ENCODE measurements around the gene NDUFA1.

Gene NDUFA1

GRCh38 chrX:119870626-119871131, 953 bp upstream of the NDUFA1 start:
- H3K27ac ChIP-seq = peak overlapping the region; percentile 89

GRCh38 chrX:119871245-119871598, 410 bp upstream of the NDUFA1 start:
- peak overlapping the region; percentile 89 for H3K27ac ChIP-seq

More at GRCh38 chrX:119870626-119871131, 953 bp upstream of the NDUFA1 start:
- TF ChIP-seq CTCF (conservative IDR thresholded peaks at IDR 0.05) (no peak), ZFX (IDR thresholded peaks at IDR 0.05) (no peak)

DNA sequence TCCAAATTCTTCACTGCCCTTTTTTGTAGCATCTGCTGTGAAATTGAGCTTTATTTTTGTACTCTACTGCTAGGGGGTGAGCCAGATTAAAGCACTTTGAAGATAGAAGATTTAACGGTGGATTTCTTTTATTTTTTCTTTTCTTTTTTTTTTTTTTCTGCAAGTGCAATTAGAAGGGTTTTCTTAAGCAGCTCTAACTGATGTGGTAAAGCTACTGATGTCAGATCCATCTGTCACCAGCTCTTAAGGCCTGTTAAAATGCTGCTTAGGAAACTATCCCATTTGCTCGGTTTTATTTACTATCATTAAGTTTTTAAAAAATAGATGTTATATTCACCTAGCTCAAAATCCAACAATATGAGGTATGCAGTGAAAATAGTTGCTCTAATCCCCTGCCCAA, 7.1 kb downstream of the NDUFA1 start:
- TF ChIP-seq CTCF (conservative IDR thresholded peaks at IDR 0.05) = no peak
- no peak for TF ChIP-seq ZFX (IDR thresholded peaks at IDR 0.05)
- H3K27ac ChIP-seq = no peak overlapping the region

More at GRCh38 chrX:119871245-119871598, 410 bp upstream of the NDUFA1 start:
- no peak for TF ChIP-seq CTCF (conservative IDR thresholded peaks at IDR 0.05)
- TF ChIP-seq ZFX (IDR thresholded peaks at IDR 0.05) = no peak

GRCh38 chrX:119880076-119880475, 8.4 kb downstream of the NDUFA1 start:
- no peak overlapping the region for H3K27ac ChIP-seq

GRCh38 chrX:119880552-119881437, 9.2 kb downstream of the NDUFA1 start:
- no peak overlapping the region for H3K27ac ChIP-seq
- TF ChIP-seq CTCF (conservative IDR thresholded peaks at IDR 0.05) (peak; percentile 75), ZFX (IDR thresholded peaks at IDR 0.05) (no peak)

More at GRCh38 chrX:119880076-119880475, 8.4 kb downstream of the NDUFA1 start:
- TF ChIP-seq ZFX (IDR thresholded peaks at IDR 0.05) = no peak
- no peak for TF ChIP-seq CTCF (conservative IDR thresholded peaks at IDR 0.05)

DNA sequence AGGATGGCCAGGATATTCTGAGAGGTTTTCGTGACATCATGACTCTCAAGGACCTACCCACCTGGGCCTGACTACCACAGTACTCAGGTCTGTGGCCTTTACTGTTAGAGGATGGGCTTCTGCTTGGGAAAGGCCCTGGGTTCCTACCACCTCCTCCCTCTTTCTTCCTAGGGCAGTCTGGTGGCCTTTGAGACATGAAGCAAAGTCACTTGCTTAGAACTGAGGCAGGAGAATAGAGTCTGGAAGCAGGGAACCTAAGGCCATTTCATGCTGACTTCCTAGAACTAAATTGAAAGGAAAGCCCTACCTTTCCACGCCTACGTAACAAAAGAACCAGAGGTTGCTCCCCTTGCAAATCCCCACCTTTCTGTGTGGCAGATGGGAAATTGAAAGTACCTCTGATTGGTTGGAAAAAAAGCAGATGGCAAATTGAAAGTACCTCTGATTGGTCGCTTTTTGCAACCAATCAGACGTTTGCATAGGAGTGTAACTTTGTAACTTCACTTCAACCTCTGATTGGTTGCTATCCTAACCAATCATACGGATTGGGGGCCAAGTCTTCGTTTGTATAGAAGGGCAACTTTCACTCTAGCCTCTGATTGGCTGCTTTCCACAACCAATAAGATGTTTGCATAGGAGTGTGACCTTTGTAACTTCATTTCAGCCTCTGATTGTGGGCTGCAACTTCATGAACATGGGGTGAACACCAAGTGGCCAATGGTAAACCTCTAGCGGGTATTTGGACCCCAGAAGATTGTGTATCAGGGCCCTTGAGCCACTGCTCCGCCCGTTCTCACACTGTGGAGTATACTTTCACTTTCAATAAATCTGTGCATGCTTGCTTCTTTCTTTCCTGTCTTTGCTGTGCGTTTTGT, 14.2 kb downstream of the NDUFA1 start:
- H3K27ac ChIP-seq = no peak overlapping the region
- TF ChIP-seq CTCF (conservative IDR thresholded peaks at IDR 0.05) (no peak), ZFX (IDR thresholded peaks at IDR 0.05) (no peak)

All from C4-2B (cell line).